Esophagus squamous epithelium (tissue), 5 donors: Measurements from ENCODE around the gene REL. TPM values are rescaled to one million over a fixed set of nuclear protein-coding genes. Genes with fewer than 3 reads are reported as not detected.

Experiments used
- DNase-seq: peaks from one replicate; lab custom pipeline; 2025; lab: John Stamatoyannopoulos, UW
- H3K27ac ChIP-seq, 4 donors: fragments of 200-600 bp; sonication (generic); one replicate each; pipeline ENCODE4 v1.5.1; 2016 to 2019; ENCODE audit warnings: mild to moderate bottlenecking in 1 of 4
- H3K27me3 ChIP-seq, 4 donors: fragments of 200-600 bp; sonication (generic); 1 replicate in 3 of 4; 2 replicates in 1 of 4; pipeline versions ENCODE4 v1.5.1 to v1.6.0; 2017 to 2021; ENCODE audit warnings: antibody characterized with exemption in 1 of 4
- H3K36me3 ChIP-seq, 3 donors: fragments of 200-600 bp; sonication (generic); one replicate each; pipeline ENCODE4 v1.5.1; 2016 to 2019
- H3K4me1 ChIP-seq, 3 donors: fragments of 200-600 bp; sonication (generic); one replicate each; pipeline ENCODE4 v1.5.1; 2017 to 2019
- H3K4me3 ChIP-seq, 4 donors: fragments of 200-600 bp; sonication (generic); 1 replicate in 3 of 4; 2 replicates in 1 of 4; pipeline ENCODE4 v1.5.1; 2016 to 2019; ENCODE audit warnings: mild to moderate bottlenecking in 2 of 4, moderate library complexity in 1 of 4
- H3K9me3 ChIP-seq, 3 donors: fragments of 200-600 bp; sonication (generic); one replicate each; pipeline ENCODE4 v1.5.1; 2016 to 2019
- POLR2A ChIP-seq, 4 donors: fragments of 450-650 bp; IDR thresholded peaks; one replicate each; pipeline ENCODE4 v1.6.1; 2017; ENCODE audit warnings: antibody characterized with exemption in 4 of 4, mild to moderate bottlenecking in 4 of 4, moderate library complexity in 3 of 4
- WGBS, 2 donors: methylation state at CpG; one replicate each; pipeline ENCODE4 v1.1.5; 2018; 5-methylcytosine and 5-hydroxymethylcytosine counted together
- intact Hi-C: fragments of 100-400 bp; cut with DNase I; formaldehyde crosslinking; loops from one replicate; pipeline ENCODE4 v1.15.0; 2022
- total RNA-seq, 4 donors: library from RNA; depleted of rRNA; stranded (reverse); fragments of >200 nt; gene quantifications; one replicate each; pipeline ENCODE4 v1.1.0, GENCODE V29; 2016
- TF ChIP-seq, protein P1 (sequence below), 6 experiments: fragments of 450-650 bp in 4 of 6; fragments of 200-600 bp in 2 of 6; sonication (generic) in 2 of 6; IDR thresholded peaks; one replicate each; pipeline ENCODE4 v1.5.1; 2016 to 2019; ENCODE audit warnings: antibody characterized with exemption in 6 of 6, mild to moderate bottlenecking in 4 of 6, moderate library complexity in 4 of 6
- donor health status: DM: yes; HTN: yes; CAD: no.

REL gene
- total RNA-seq, 4 donors from 2014 or later = 16.3 to 20.9 (median 16.8) TPM

- no peaks in the 10 kb centered on the region for H3K36me3 ChIP-seq
- intact Hi-C loops = no loop called here
Measured at GRCh38 chr2:60875520-60875919, 5.9 kb upstream of the REL start.

DNA sequence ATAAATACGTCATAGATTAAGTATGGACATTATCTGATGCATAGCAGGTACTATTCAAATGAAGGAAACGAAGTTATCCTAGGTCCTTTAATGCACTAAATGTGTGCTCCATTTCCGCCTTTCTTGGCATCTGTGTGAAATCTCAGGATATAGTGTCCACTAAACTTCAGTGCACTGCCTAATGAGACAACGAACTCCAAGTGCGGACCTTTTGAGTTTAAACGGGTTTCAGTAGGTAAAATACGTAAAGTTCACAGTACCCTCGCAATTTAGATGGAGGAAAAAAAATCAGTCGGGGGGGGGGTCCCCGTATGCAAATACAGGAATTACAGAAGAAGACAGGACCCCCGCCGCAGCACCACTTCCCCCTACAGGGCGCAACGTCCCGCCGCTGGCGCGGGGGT, 729 bp upstream of the REL start:
- intact Hi-C loops = loop anchor here (10.0 kb wide), 1 partner anchor 114 kb away; no protein-coding TSS in a partner anchor
- Histone ChIP-seq H3K9me3 (no peaks in the 10 kb centered on the region), H3K27me3 (no peaks in the 10 kb centered on the region), H3K36me3 (no peaks in the 10 kb centered on the region), H3K4me3 (peak overlapping the region; percentile 76 to 86 (median 79)), H3K27ac (peak overlapping the region; percentile 96 to 99 (median 98)), H3K4me1 (peaks cover 0 to 42% (median 10%) of the 10 kb centered on the region in 3 donors)
- no peak for TF ChIP-seq POLR2A (IDR thresholded peaks at IDR 0.05)
- TF ChIP-seq, protein P1, sequence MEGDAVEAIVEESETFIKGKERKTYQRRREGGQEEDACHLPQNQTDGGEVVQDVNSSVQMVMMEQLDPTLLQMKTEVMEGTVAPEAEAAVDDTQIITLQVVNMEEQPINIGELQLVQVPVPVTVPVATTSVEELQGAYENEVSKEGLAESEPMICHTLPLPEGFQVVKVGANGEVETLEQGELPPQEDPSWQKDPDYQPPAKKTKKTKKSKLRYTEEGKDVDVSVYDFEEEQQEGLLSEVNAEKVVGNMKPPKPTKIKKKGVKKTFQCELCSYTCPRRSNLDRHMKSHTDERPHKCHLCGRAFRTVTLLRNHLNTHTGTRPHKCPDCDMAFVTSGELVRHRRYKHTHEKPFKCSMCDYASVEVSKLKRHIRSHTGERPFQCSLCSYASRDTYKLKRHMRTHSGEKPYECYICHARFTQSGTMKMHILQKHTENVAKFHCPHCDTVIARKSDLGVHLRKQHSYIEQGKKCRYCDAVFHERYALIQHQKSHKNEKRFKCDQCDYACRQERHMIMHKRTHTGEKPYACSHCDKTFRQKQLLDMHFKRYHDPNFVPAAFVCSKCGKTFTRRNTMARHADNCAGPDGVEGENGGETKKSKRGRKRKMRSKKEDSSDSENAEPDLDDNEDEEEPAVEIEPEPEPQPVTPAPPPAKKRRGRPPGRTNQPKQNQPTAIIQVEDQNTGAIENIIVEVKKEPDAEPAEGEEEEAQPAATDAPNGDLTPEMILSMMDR (IDR thresholded peaks at IDR 0.05) = peak in 3 of 6 experiments; percentile 29 to 32 (median 30)
- 2 to 4% methylated on average over 16 to 18 of the region's 18 CpGs for WGBS, 2 donors
- no peak for DNase-seq

More at GRCh38 chr2:60875520-60875919, 5.9 kb upstream of the REL start:
- no peak overlapping the region for H3K4me3 ChIP-seq
- DNase-seq = no peak
- no peak for TF ChIP-seq POLR2A (IDR thresholded peaks at IDR 0.05)
- TF ChIP-seq, protein P1 (IDR thresholded peaks at IDR 0.05) = no peak
- no peak overlapping the region for H3K27ac ChIP-seq
- H3K27me3 ChIP-seq = no peaks in the 10 kb centered on the region
- no peaks in the 10 kb centered on the region for H3K9me3 ChIP-seq
- H3K4me1 ChIP-seq = peaks cover 0 to 6% (median 4%) of the 10 kb centered on the region in 3 donors

GRCh38 chr2:60882971-60883753, 1.8 kb downstream of the REL start:
- 5 to 7% methylated on average over 7 to 8 of the region's 8 CpGs for WGBS, 2 donors
- H3K4me1 ChIP-seq = peaks cover 0 to 67% (median 15%) of the 10 kb centered on the region in 3 donors
- H3K4me3 ChIP-seq = peak overlapping the region; percentile 76 to 86 (median 79)
- no peaks in the 10 kb centered on the region for H3K9me3 ChIP-seq
- no peaks in the 10 kb centered on the region for H3K36me3 ChIP-seq
- H3K27me3 ChIP-seq = no peaks in the 10 kb centered on the region
- peak overlapping the region; percentile 96 to 99 (median 98) for H3K27ac ChIP-seq
- TF ChIP-seq, protein P1 (IDR thresholded peaks at IDR 0.05) = no peak
- TF ChIP-seq POLR2A (IDR thresholded peaks at IDR 0.05) = peak in 1 of 4 donors; percentile 43
- intact Hi-C loops = loop anchor here (10.0 kb wide), 1 partner anchor 112 kb away; no protein-coding TSS in a partner anchor
- no peak for DNase-seq

GRCh38 chr2:60883896-60884295, 2.5 kb downstream of the REL start:
- Histone ChIP-seq H3K27ac (peak overlapping the region in 3 of 4 donors; percentile 97 to 99 (median 99)), H3K9me3 (no peaks in the 10 kb centered on the region), H3K27me3 (no peaks in the 10 kb centered on the region), H3K4me1 (peaks cover 0 to 72% (median 15%) of the 10 kb centered on the region in 3 donors), H3K4me3 (peak overlapping the region; percentile 76 to 86 (median 79)), H3K36me3 (no peaks in the 10 kb centered on the region)
- no peak for DNase-seq
- TF ChIP-seq POLR2A (IDR thresholded peaks at IDR 0.05) = no peak
- TF ChIP-seq, protein P1 (IDR thresholded peaks at IDR 0.05) = no peak
- 18 to 22% methylated on average over 2 of the region's 2 CpGs for WGBS, 2 donors
- intact Hi-C loops = loop anchor here (10.0 kb wide), 1 partner anchor 111 kb away; no protein-coding TSS in a partner anchor

DNA sequence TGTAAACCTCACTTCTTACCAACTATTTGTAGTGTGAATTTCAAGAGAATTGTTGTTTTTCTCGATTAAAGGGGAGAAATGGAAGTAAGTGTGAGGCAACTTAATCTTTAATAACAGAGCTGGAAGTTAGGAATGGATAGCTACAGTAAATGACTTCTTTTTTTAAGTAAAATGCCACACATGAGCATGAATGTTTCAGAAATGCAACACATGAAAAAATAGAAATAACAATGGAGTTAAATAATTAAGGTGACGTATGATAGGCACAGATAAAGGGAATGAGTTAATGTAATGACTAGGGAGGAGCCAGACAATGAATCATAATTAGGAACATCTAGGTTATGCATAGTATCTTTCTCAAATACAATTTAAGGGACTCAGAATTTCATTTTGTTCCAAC, 3.4 kb downstream of the REL start:
- no peak for DNase-seq
- peak overlapping the region; percentile 60 to 99 (median 98) for H3K27ac ChIP-seq
- H3K27me3 ChIP-seq = no peaks in the 10 kb centered on the region
- peaks cover 0 to 72% (median 15%) of the 10 kb centered on the region in 3 donors for H3K4me1 ChIP-seq
- TF ChIP-seq, protein P1 (IDR thresholded peaks at IDR 0.05) = no peak
- no peak for TF ChIP-seq POLR2A (IDR thresholded peaks at IDR 0.05)
- intact Hi-C loops = loop anchor here (10.0 kb wide), 1 partner anchor 110 kb away; no protein-coding TSS in a partner anchor
- H3K4me3 ChIP-seq = peak overlapping the region in 3 of 4 donors; percentile 76 to 82 (median 76)
- H3K36me3 ChIP-seq = no peaks in the 10 kb centered on the region
- WGBS, 2 donors = 17 to 22% methylated on average over 2 of the region's 2 CpGs
- no peaks in the 10 kb centered on the region for H3K9me3 ChIP-seq
